ENCODE measurements around the gene FAAP100. TPM values are rescaled to one million over a fixed set of nuclear protein-coding genes. Genes with fewer than 3 reads are reported as not detected.
"Not testable (repeated sequence)": the region's sequence is repeated elsewhere in the genome, so short reads cannot be mapped to it uniquely, and the experiment has no call there.

Gene FAAP100
- total RNA-seq, 1 donor: 31.7 TPM

- DNase-seq (ENCODE audit: low read depth): no peak
- H3K4me3 ChIP-seq (ENCODE audit: low read depth, low read length): no peak overlapping the region
- TF ChIP-seq, protein P1, sequence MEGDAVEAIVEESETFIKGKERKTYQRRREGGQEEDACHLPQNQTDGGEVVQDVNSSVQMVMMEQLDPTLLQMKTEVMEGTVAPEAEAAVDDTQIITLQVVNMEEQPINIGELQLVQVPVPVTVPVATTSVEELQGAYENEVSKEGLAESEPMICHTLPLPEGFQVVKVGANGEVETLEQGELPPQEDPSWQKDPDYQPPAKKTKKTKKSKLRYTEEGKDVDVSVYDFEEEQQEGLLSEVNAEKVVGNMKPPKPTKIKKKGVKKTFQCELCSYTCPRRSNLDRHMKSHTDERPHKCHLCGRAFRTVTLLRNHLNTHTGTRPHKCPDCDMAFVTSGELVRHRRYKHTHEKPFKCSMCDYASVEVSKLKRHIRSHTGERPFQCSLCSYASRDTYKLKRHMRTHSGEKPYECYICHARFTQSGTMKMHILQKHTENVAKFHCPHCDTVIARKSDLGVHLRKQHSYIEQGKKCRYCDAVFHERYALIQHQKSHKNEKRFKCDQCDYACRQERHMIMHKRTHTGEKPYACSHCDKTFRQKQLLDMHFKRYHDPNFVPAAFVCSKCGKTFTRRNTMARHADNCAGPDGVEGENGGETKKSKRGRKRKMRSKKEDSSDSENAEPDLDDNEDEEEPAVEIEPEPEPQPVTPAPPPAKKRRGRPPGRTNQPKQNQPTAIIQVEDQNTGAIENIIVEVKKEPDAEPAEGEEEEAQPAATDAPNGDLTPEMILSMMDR (IDR thresholded peaks at IDR 0.05; ENCODE audit: insufficient read depth, low read length): no peak
Observed at GRCh38 chr17:81589612-81590011, 37.5 kb upstream of the FAAP100 start.

GRCh38 chr17:81586096-81586495 is 33.9 kb upstream of the FAAP100 start:
- DNase-seq (ENCODE audit: low read depth): no peak
- H3K4me3 ChIP-seq (ENCODE audit: low read depth, low read length): no peak overlapping the region
- TF ChIP-seq, protein P1 (IDR thresholded peaks at IDR 0.05; ENCODE audit: insufficient read depth, low read length): no peak

DNA sequence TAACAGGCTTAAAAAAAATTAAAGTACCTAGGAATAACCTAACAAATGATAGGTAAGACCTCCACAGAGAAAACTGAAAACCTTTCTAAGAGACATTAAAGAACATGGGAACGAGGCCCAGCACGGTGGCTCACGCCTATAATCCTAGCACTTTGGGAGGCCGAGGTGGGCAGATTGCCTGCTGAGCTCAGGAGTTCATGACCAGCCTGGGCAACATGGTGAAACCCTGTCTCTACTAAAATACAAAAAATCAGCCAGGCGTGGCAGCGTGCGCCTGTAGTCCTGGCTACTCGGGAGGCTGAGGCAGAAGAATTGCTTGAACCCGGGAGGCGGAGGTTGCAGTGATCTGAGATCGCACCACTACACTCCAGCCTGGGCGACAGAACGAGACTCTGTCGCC is 32.6 kb upstream of the FAAP100 start:
- not testable (repeated sequence) for H3K4me3 ChIP-seq (ENCODE audit: low read depth, low read length); DNase-seq (ENCODE audit: low read depth)

GRCh38 chr17:81583589-81584342 is 31.6 kb upstream of the FAAP100 start:
- TF ChIP-seq, protein P1 (IDR thresholded peaks at IDR 0.05; ENCODE audit: insufficient read depth, low read length): no peak
- no peak overlapping the region for H3K4me3 ChIP-seq (ENCODE audit: low read depth, low read length)
- DNase-seq (ENCODE audit: low read depth): no peak

DNA sequence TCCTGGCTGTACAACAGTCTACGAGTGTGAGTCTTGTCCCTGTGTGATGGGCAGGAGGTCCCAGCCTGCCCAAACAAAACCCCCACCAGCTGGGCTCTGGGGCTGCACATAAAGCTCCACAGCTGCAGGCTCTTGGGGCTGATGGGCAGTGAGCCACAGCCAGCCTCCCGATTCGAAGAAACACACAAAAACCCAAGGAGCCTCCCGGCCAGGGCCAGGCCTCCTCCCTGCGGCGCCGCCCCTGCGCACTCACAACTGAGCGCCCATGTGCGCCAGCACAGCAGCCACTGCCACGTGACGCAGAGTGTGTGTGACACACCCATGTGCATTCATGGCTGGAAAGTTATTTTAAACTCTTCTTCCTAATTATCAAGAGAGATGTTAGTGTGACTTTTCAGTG is 30.6 kb upstream of the FAAP100 start:
- TF ChIP-seq, protein P1 (IDR thresholded peaks at IDR 0.05; ENCODE audit: insufficient read depth, low read length): no peak
- no peak overlapping the region for H3K4me3 ChIP-seq (ENCODE audit: low read depth, low read length)
- peak; percentile 26 for DNase-seq (ENCODE audit: low read depth)

- TF ChIP-seq, protein P1 (IDR thresholded peaks at IDR 0.05; ENCODE audit: insufficient read depth, low read length): no peak
- H3K4me3 ChIP-seq (ENCODE audit: low read depth, low read length): no peak overlapping the region
- peak; percentile 46 for DNase-seq (ENCODE audit: low read depth)
Observed at GRCh38 chr17:81582341-81582740, 30.2 kb upstream of the FAAP100 start.

DNA sequence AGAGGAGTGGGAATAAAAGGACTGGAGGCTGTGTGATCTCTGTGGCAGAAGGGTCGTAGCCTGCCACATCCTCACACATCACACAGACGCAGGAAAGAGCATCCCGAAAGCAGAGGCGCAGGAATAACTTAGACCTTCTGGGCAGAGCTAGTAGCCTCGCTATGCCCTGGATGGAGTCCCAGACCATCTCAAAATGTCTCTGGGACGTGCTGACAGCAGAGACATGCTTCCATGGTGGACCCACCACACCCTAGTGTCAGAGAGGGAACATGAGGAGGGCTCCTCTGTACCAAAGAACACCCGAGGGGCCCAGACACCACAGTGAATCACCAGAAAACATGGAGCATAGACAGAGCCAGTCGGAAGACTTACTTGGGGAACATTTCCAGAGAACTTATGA is 29.6 kb upstream of the FAAP100 start:
- no peak overlapping the region for H3K4me3 ChIP-seq (ENCODE audit: low read depth, low read length)
- TF ChIP-seq, protein P1 (IDR thresholded peaks at IDR 0.05; ENCODE audit: insufficient read depth, low read length): no peak
- no peak for DNase-seq (ENCODE audit: low read depth)

Measured in fibroblast of the aortic adventitia (primary cell).